Osteocyte (in vitro differentiated cells): ENCODE data around the gene SNTG2. TPM values are rescaled to one million over a fixed set of nuclear protein-coding genes. Genes with fewer than 3 reads are reported as not detected.

Experiments
- DNase-seq: peaks from one replicate; pipeline ENCODE4 v3.0.0; 2021; ENCODE audit warnings: mixed read lengths; ENCODE audit not compliant: unreplicated experiment; ENCODE audit errors: extremely low spot score
- H3K27ac Mint-ChIP-seq: one replicate; pipeline ENCODE4 v1.8.0; 2021; ENCODE audit warnings: mild to moderate bottlenecking, mixed read lengths; ENCODE audit not compliant: unreplicated experiment
- H3K27me3 Mint-ChIP-seq: one replicate; pipeline ENCODE4 v1.8.0; 2021; ENCODE audit warnings: mixed read lengths; ENCODE audit not compliant: unreplicated experiment
- H3K36me3 Mint-ChIP-seq: one replicate; pipeline ENCODE4 v1.8.0; 2021; ENCODE audit warnings: mixed read lengths; ENCODE audit not compliant: unreplicated experiment
- H3K4me1 Mint-ChIP-seq: one replicate; pipeline ENCODE4 v1.8.0; 2021; ENCODE audit warnings: mixed read lengths; ENCODE audit not compliant: unreplicated experiment
- H3K4me3 Mint-ChIP-seq: one replicate; pipeline ENCODE4 v1.8.0; 2021; ENCODE audit warnings: mild to moderate bottlenecking, moderate library complexity, mixed read lengths; ENCODE audit not compliant: unreplicated experiment
- H3K9me3 Mint-ChIP-seq: one replicate; pipeline ENCODE4 v1.8.0; 2021; ENCODE audit warnings: mixed read lengths; ENCODE audit not compliant: unreplicated experiment
- CTCF ChIP-seq: fragments of 200-600 bp; sonication (generic); IDR thresholded peaks from 2 replicates; pipeline ENCODE4 v1.5.0; 2021; ENCODE audit warnings: antibody characterized with exemption, mild to moderate bottlenecking, moderate library complexity
- total RNA-seq: library from RNA; stranded (reverse); gene quantifications from 2 replicates; pipeline ENCODE4 v1.2.1, GENCODE V29; 2021

Gene SNTG2
- total RNA-seq, 1 donor from 2014 or later: not detected

- Mint-ChIP-seq H3K4me1 (no peaks in the 10 kb centered on the region), H3K9me3 (peaks cover 12% of the 10 kb centered on the region), H3K27me3 (peaks cover 7% of the 10 kb centered on the region), H3K27ac (no peak overlapping the region), H3K4me3 (no peak overlapping the region), H3K36me3 (no peaks in the 10 kb centered on the region)
- no peak for TF ChIP-seq CTCF
- DNase-seq: no peak
Measured at GRCh38 chr2:964562-964961, 13.9 kb downstream of the SNTG2 start.

DNA sequence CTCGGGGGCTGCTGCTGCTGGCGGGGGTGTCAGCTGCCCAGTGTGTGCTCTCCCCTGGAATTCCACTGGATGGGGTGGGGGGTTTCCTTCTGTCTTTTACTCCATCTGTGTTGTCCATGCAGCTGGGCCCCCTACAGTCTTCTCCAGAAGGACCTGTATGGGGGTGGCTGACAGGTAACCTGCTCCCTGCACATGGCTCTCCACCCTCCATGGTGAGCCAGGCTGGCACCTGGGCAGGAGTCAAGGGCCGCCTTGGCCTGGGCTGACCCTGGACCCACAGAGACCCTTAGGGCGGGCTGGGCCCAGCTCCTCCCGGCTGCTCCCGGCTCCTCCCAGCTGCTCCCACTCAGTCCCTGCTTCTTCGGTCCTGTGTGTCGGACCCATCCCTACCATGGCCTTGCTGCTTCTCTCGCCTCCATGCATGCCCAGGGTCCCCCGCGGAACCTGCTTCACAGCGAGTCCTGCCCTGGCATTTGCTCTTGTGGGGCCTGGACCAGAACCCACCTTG, 15.0 kb downstream of the SNTG2 start:
- Mint-ChIP-seq H3K4me1 (no peaks in the 10 kb centered on the region), H3K9me3 (peaks cover 12% of the 10 kb centered on the region), H3K36me3 (no peaks in the 10 kb centered on the region), H3K4me3 (no peak overlapping the region), H3K27ac (no peak overlapping the region), H3K27me3 (peaks cover 7% of the 10 kb centered on the region)
- no peak for DNase-seq
- no peak for TF ChIP-seq CTCF

DNA sequence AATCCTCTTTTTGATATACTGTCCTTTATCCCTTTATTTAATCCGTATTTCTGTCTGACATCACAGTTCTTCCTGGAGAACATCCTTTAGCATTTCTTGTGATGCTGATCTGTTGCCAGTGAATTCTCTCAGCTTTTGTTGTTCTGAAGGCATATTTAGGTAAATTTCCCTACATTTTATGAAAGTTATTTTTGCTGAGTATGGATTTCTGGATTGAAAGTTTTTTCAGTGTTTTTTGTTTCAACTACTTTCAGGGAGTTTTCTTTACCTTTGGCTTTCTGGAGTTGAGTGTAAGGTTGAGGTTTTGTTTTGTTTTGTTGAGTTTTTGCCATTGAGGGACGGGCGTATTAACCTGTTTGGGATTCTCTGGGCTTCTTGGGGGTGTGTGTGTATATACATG, 22.5 kb downstream of the SNTG2 start:
- Mint-ChIP-seq H3K36me3 (no peaks in the 10 kb centered on the region), H3K9me3 (peaks cover 12% of the 10 kb centered on the region), H3K4me3 (no peak overlapping the region), H3K27ac (no peak overlapping the region), H3K27me3 (peaks cover 5% of the 10 kb centered on the region), H3K4me1 (no peaks in the 10 kb centered on the region)
- no peak for TF ChIP-seq CTCF
- DNase-seq: no peak

DNA sequence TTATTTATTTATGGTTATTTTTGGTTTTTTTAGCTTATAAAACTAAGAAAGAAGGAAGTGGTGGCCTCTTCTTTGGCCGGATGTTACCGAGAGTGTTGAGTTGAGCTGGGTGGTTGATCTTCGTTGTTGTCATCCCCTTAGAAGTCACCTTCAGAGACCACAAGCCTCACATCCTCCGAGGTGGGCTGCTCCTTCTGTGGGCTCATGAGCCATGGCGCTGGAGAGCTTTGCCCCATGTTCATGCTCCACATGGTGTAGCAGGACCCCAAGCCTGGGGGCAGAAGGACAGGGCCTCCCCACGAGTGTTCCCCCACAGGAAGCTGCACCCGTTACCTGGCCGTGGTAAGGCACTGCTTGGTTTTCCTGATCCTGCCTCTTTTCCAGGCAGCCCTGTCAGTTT, 23.4 kb downstream of the SNTG2 start:
- Mint-ChIP-seq H3K27me3 (peaks cover 3% of the 10 kb centered on the region), H3K4me1 (no peaks in the 10 kb centered on the region), H3K4me3 (no peak overlapping the region), H3K36me3 (no peaks in the 10 kb centered on the region), H3K9me3 (peaks cover 5% of the 10 kb centered on the region), H3K27ac (no peak overlapping the region)
- no peak for TF ChIP-seq CTCF
- DNase-seq: no peak

DNA sequence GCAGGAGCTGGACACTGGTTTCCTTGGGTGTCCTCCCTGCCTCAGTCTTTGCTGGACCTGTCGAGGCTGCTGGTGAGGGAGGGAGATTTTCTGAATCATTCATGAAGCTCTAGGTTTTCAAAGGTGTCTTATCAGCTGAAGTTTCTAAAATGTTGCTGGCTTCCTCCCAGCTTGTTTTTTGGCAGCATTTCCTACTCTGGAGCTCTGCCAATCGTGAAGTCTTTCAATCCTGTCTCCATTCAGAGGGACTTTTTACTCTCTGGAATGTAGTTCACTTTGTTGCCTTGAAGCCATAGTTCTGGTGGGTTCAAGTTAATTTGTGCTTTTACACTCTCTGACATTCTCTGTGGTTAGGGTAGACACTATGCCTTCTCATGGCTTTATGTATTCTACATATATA, 23.9 kb downstream of the SNTG2 start:
- H3K9me3 Mint-ChIP-seq: peaks cover 1% of the 10 kb centered on the region
- no peak for TF ChIP-seq CTCF
- no peak for DNase-seq
- no peaks in the 10 kb centered on the region for H3K36me3 Mint-ChIP-seq
- peaks cover 3% of the 10 kb centered on the region for H3K27me3 Mint-ChIP-seq
- H3K4me3 Mint-ChIP-seq: no peak overlapping the region
- H3K4me1 Mint-ChIP-seq: no peaks in the 10 kb centered on the region
- H3K27ac Mint-ChIP-seq: no peak overlapping the region
